K562 (cell line): ENCODE data around the gene CACNA1E. TPM values are rescaled to one million over a fixed set of nuclear protein-coding genes. Genes with fewer than 3 reads are reported as not detected.

Experiments
- ATAC-seq: fragments of 200-7000 bp; cut with Tn5 transposase; 3 replicates; pipeline ENCODE4 v1.9.1; 2020; ENCODE audit warnings: moderate library complexity
- BruUV-seq: library from RNA; stranded (reverse); fragments of 400-500 nt; replicated peaks from 2 replicates; lab custom pipeline; 2021; lab: Mats Ljungman, UMichigan
- CTCF ChIA-PET: fragments of 300-600 bp; formaldehyde crosslinking; extraction: SDS; loops from one replicate; lab custom pipeline; 2021; ENCODE audit warnings: low intra/inter-chr PET ratio; lab: Yijun Ruan, JAX
- POLR2A ChIA-PET: fragments of 300-600, 350-650 bp; sonication (Branson Sonifier 250); formaldehyde crosslinking; extraction: SDS; loops from one replicate; lab custom pipeline; 2021; ENCODE audit warnings: antibody characterized with exemption, inconsistent platforms; lab: Yijun Ruan, JAX
- DNase-seq, 4 experiments: peaks; one replicate each; pipeline versions ENCODE4 v3.0.0 to v3.0.0-alpha.2; 2011 to 2018; ENCODE audit warnings: low spot score in 3 of 4, mixed read lengths in 3 of 4; ENCODE audit errors: extremely low read depth in 1 of 4
- FAIRE-seq: peaks from 2 replicates; lab custom pipeline; 2011; peaks lifted over from hg19 to GRCh38; lab: Jason Lieb, UNC
- H2AFZ ChIP-seq: 2 replicates; pipeline ENCODE4 v1.6.0; 2011; ENCODE audit warnings: low read depth, low read length, control low read depth, inconsistent platforms
- H3K27ac ChIP-seq: fragments of 200-600 bp; 3 replicates; pipeline ENCODE4 v1.8.0; 2011; ENCODE audit warnings: low read depth, mild to moderate bottlenecking, control low read depth, inconsistent platforms, low read length, moderate library complexity, mixed read lengths; ENCODE audit errors: extremely low read depth
- H3K27me3 ChIP-seq, 2 experiments: fragments of 300-600 bp in 1 of 2; 2 replicates in 1 of 2; 3 replicates in 1 of 2; pipeline versions ENCODE4 v1.6.0 to v1.8.0; 2011; ENCODE audit warnings: inconsistent platforms in 2 of 2, low read length in 2 of 2, mild to moderate bottlenecking in 1 of 2, mixed read lengths in 1 of 2, moderate library complexity in 1 of 2; ENCODE audit not compliant: control insufficient read depth in 2 of 2, insufficient read depth in 2 of 2
- H3K36me3 ChIP-seq: fragments of 300-600 bp; 3 replicates; pipeline ENCODE4 v1.8.0; 2011; ENCODE audit warnings: mild to moderate bottlenecking, low read length, inconsistent platforms; ENCODE audit not compliant: control insufficient read depth, insufficient read depth
- H3K4me1 ChIP-seq, 2 experiments: fragments of 200-600 bp in 1 of 2; replicated peaks in 1 of 2; 2 replicates in 1 of 2; 3 replicates in 1 of 2; pipeline versions ENCODE4 v1.5.1 to v1.8.0; 2011; ENCODE audit warnings: inconsistent platforms in 2 of 2, low read length in 2 of 2, mild to moderate bottlenecking in 1 of 2, mixed read lengths in 1 of 2, moderate library complexity in 1 of 2; ENCODE audit not compliant: control insufficient read depth in 2 of 2, insufficient read depth in 2 of 2
- H3K4me2 ChIP-seq: 2 replicates; pipeline ENCODE4 v1.6.1; 2011; ENCODE audit warnings: low read length, control low read depth, inconsistent platforms, mixed read lengths; ENCODE audit not compliant: insufficient read depth
- H3K4me3 ChIP-seq: fragments of 200-600 bp; sonication (generic), shearing (Covaris generic); 2 replicates; pipeline ENCODE4 v1.5.1; 2016; ENCODE audit warnings: control low read depth, inconsistent platforms
- H3K79me2 ChIP-seq: fragments of 200-600 bp; 3 replicates; pipeline ENCODE4 v1.8.0; 2011; ENCODE audit warnings: low read length, inconsistent platforms; ENCODE audit not compliant: control insufficient read depth, insufficient read depth
- H3K9ac ChIP-seq, 2 experiments: 2 replicates each; pipeline versions ENCODE4 v1.6.0 to v1.6.1; 2011; ENCODE audit warnings: low read depth in 2 of 2, low read length in 2 of 2, control low read depth in 1 of 2, inconsistent platforms in 1 of 2, mild to moderate bottlenecking in 1 of 2, mixed read lengths in 1 of 2; ENCODE audit not compliant: insufficient read depth in 1 of 2
- H3K9me1 ChIP-seq: one replicate; pipeline ENCODE4 v1.6.0; 2011; ENCODE audit warnings: inconsistent platforms, mild to moderate bottlenecking, low read length, moderate library complexity; ENCODE audit not compliant: control insufficient read depth, insufficient read depth
- H3K9me3 ChIP-seq: replicated peaks from 2 replicates; pipeline ENCODE4 v1.5.1; 2011; ENCODE audit warnings: low read depth, low read length, inconsistent platforms; ENCODE audit not compliant: control insufficient read depth, insufficient read depth
- H4K20me1 ChIP-seq: replicated peaks from 2 replicates; pipeline ENCODE4 v1.6.1; 2011; ENCODE audit warnings: low read length, inconsistent platforms, mixed read lengths; ENCODE audit not compliant: control insufficient read depth, insufficient read depth
- BRCA1 ChIP-seq, 2 experiments: fragments of 450-650 bp in 1 of 2; sonication (generic) in 1 of 2; formaldehyde crosslinking in 1 of 2; IDR thresholded peaks; 2 replicates each; pipeline versions ENCODE4 v1.5.0 to v1.6.1; 2017 to 2020; ENCODE audit warnings: mild to moderate bottlenecking in 1 of 2, missing genetic modification reagents in 1 of 2
- BRF2 ChIP-seq: IDR thresholded peaks from 3 replicates; pipeline ENCODE4 v1.6.1; 2011; ENCODE audit warnings: borderline replicate concordance, mild to moderate bottlenecking; ENCODE audit not compliant: insufficient read length, insufficient read depth
- CBFA2T2 ChIP-seq: fragments of 450-650 bp; conservative IDR thresholded peaks from 2 replicates; pipeline ENCODE4 v1.6.1; 2017; ENCODE audit warnings: mild to moderate bottlenecking
- CHD4 ChIP-seq: fragments of 200-600 bp; sonication (generic); IDR thresholded peaks from 3 replicates; pipeline ENCODE4 v1.6.1; 2012; ENCODE audit warnings: low read depth, mild to moderate bottlenecking, mixed read lengths, low read length, inconsistent platforms; ENCODE audit not compliant: insufficient read depth, insufficient replicate concordance, poor library complexity, severe bottlenecking
- ETV1 ChIP-seq: fragments of 450-650 bp; conservative IDR thresholded peaks from 2 replicates; pipeline ENCODE4 v1.6.1; 2016; ENCODE audit warnings: missing genetic modification characterization, control low read depth, low read depth, missing compliant biosample characterization
- FOSL1 ChIP-seq: fragments of 200-800 bp; sonication (Bioruptor generic); conservative IDR thresholded peaks from 2 replicates; pipeline ENCODE4 v1.6.1; 2016; ENCODE audit warnings: missing genetic modification characterization, missing compliant biosample characterization
- GABPA ChIP-seq: fragments of 200-800 bp; sonication (Bioruptor generic); conservative IDR thresholded peaks from 2 replicates; pipeline ENCODE4 v1.6.1; 2016; ENCODE audit warnings: low read depth, missing genetic modification characterization, missing compliant biosample characterization
- HNRNPH1 ChIP-seq: fragments of 200-400 bp; formaldehyde crosslinking; optimal IDR thresholded peaks from 2 replicates; pipeline ENCODE3; 2017; ENCODE audit warnings: low read depth, mild to moderate bottlenecking, low read length, moderate library complexity
- KLF16 ChIP-seq: IDR thresholded peaks from 2 replicates; pipeline ENCODE4 v1.6.1; 2016; ENCODE audit warnings: antibody characterized with exemption
- MAFG ChIP-seq: fragments of 450-650 bp; conservative IDR thresholded peaks from 2 replicates; pipeline ENCODE4 v1.6.1; 2016; ENCODE audit warnings: missing genetic modification characterization, missing compliant biosample characterization
- MCM3 ChIP-seq: fragments of 450-650 bp; IDR thresholded peaks from 2 replicates; pipeline ENCODE4 v1.6.1; 2016
- MNT ChIP-seq, 2 experiments: fragments of 450-650 bp; conservative IDR thresholded peaks; 2 replicates each; pipeline ENCODE4 v1.6.1; 2017; ENCODE audit warnings: mild to moderate bottlenecking in 2 of 2, moderate library complexity in 2 of 2
- NONO ChIP-seq, 2 experiments: fragments of 200-400 bp in 1 of 2; fragments of 450-650 bp in 1 of 2; formaldehyde crosslinking in 1 of 2; IDR thresholded peaks; 2 replicates each; pipeline ENCODE4 v1.6.1; 2017; ENCODE audit warnings: low read depth in 2 of 2, mild to moderate bottlenecking in 2 of 2, moderate library complexity in 2 of 2, low read length in 1 of 2
- POLR2AphosphoS2 ChIP-seq: IDR thresholded peaks from 2 replicates; pipeline ENCODE4 v1.6.1; 2012; ENCODE audit warnings: low read length, improper control_type of control experiment
- SMC3 ChIP-seq: conservative IDR thresholded peaks from 2 replicates; pipeline ENCODE4 v1.6.1; 2011; ENCODE audit warnings: low read depth, low read length, improper control_type of control experiment; ENCODE audit not compliant: insufficient read depth
- TAF1 ChIP-seq: IDR thresholded peaks from 2 replicates; pipeline ENCODE4 v1.6.1; 2011; ENCODE audit warnings: mild to moderate bottlenecking, low read length, moderate library complexity; ENCODE audit not compliant: insufficient read depth, control insufficient read depth, severe bottlenecking; ENCODE audit errors: extremely low read depth
- TARDBP ChIP-seq: fragments of 450-650 bp; IDR thresholded peaks from 2 replicates; pipeline ENCODE4 v1.6.1; 2016
- TOE1 ChIP-seq, 2 experiments: fragments of 450-650 bp in 1 of 2; sonication (generic) in 1 of 2; formaldehyde crosslinking in 1 of 2; IDR thresholded peaks; 2 replicates each; pipeline versions ENCODE4 v1.7.1 to v1.8.0; 2016 to 2022; ENCODE audit warnings: borderline replicate concordance in 2 of 2, mild to moderate bottlenecking in 2 of 2, antibody characterized with exemption in 1 of 2, inconsistent platforms in 1 of 2, low read depth in 1 of 2, missing genetic modification reagents in 1 of 2, moderate library complexity in 1 of 2
- ZBTB17 ChIP-seq: fragments of 450-650 bp; formaldehyde crosslinking; IDR thresholded peaks from 2 replicates; pipeline ENCODE4 v1.4.0; 2020; ENCODE audit warnings: mild to moderate bottlenecking
- ZNF175 ChIP-seq: fragments of 200-800 bp; sonication (Bioruptor generic); IDR thresholded peaks from 2 replicates; pipeline ENCODE4 v1.6.1; 2016; ENCODE audit warnings: low read depth, mild to moderate bottlenecking, missing genetic modification characterization, missing compliant biosample characterization
- WGBS: fragments of 100-300 bp; shearing (Covaris generic); methylation state at CpG from one replicate; pipeline ENCODE4 v1.1.6; 2016; ENCODE audit warnings: low coverage, mixed read lengths; ENCODE audit not compliant: insufficient coverage; ENCODE audit errors: missing lambda C conversion rate; 5-methylcytosine and 5-hydroxymethylcytosine counted together
- in situ Hi-C: fragments of 300-500 bp; cut with MboI; formaldehyde crosslinking; loops from 4 replicates; pipeline ENCODE4 v1.15.0; 2018; ENCODE audit warnings: inconsistent platforms, mixed read lengths
- intact Hi-C: fragments of 100-400 bp; cut with micrococcal nuclease; formaldehyde crosslinking; loops from 2 replicates; pipeline ENCODE4 v1.14.2; 2022
- polyA plus RNA-seq, 8 experiments: library from polyadenylated mRNA; depleted of rRNA in 4 of 8; stranded (reverse) in 5 of 8; unstranded in 3 of 8; fragments of >200 nt; fragmentation: Nextera tagmentation in 2 of 8; fragmentation: Illumina TruSeq in 1 of 8; extraction: Ambion mirVana in 2 of 8; extraction: Trizol in 1 of 8; gene quantifications; 2 replicates each; pipeline versions ENCODE4 v1.2.1 to v1.2.3, GENCODE V29; 2011 to 2014; ENCODE audit warnings: inconsistent platforms in 1 of 8, missing spikeins in 1 of 8
- total RNA-seq, 7 experiments: library from RNA; depleted of rRNA in 6 of 7; stranded (reverse); fragments of >200 nt in 6 of 7; fragmentation: Illumina TruSeq in 2 of 7; extraction: Trizol in 2 of 7; gene quantifications; 2 replicates each; pipeline versions ENCODE4 v1.2.1 to v1.2.3, GENCODE V29; 2011 to 2021; ENCODE audit warnings: low replicate concordance in 1 of 7

Gene CACNA1E
- total and polyA plus RNA-seq, 9 of the 15 experiments (the other 6 are each of a cell fraction or from before 2014, with no cell fraction given): under 0.01 to 0.04 TPM; not detected in 7

DNA sequence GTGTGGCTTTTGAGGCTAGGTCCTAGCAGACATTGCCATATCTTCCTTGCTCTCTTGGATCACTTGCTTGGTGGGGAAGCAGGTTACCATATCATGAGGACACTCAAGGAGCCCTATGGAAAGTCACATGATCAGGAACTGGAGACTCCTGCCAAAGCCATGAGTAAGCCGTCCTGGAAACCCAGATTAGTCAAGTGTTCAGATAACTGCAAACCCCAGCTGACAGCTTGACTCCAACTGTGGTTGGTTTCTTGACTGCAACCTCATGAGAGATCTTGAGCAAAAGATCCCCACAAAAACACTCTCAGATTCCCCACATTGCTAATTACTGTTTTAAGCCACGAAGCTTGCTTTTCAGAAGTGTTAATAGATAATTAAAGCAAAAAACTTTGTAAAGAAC lies 58.6 kb downstream of the CACNA1E start:
- in situ Hi-C loops (no loop called here), intact Hi-C loops (no loop called here)
- POLR2A ChIA-PET: no interaction called here
- Histone ChIP-seq H3K4me1 (no peaks in the 10 kb centered on the region), H3K27me3 (peaks cover 2 to 6% of the 10 kb centered on the region in 2 experiments; a peak in 2 of 5 replicates), H3K4me3 (no peak overlapping the region), H2AFZ (no peak overlapping the region), H3K4me2 (no peak overlapping the region), H3K9me3 (no peaks in the 10 kb centered on the region), H3K36me3 (no peaks in the 10 kb centered on the region), H3K79me2 (no peaks in the 10 kb centered on the region), H3K9me1 (no peaks in the 10 kb centered on the region), H3K27ac (no peak overlapping the region), H3K9ac (no peak overlapping the region), H4K20me1 (no peaks in the 10 kb centered on the region)
- DNase-seq: peak in 1 of 4 experiments; percentile 20
- 0% methylated on average over 2 of the region's 2 CpGs for WGBS
- FAIRE-seq: no peak
- CTCF ChIA-PET: no interaction called here
- BruUV-seq: no TSS peak
- no peak for ATAC-seq
- TF ChIP-seq TARDBP: no peak
- no peak for TF ChIP-seq BRF2
- no peak for TF ChIP-seq BRCA1 (IDR thresholded peaks at IDR 0.05)
- TF ChIP-seq BRCA1 (CRISPR knock-in tag; IDR thresholded peaks at IDR 0.05): no peak
- TF ChIP-seq POLR2AphosphoS2: no peak
- TF ChIP-seq MCM3: no peak
- TF ChIP-seq HNRNPH1: no peak
- no peak for TF ChIP-seq MNT (conservative IDR thresholded peaks at IDR 0.05)
- no peak for TF ChIP-seq GABPA (tag)
- TF ChIP-seq MAFG (tag): no peak
- TF ChIP-seq KLF16: no peak
- TF ChIP-seq FOSL1 (tag): peak; percentile 77
- no peak for TF ChIP-seq TAF1
- no peak for TF ChIP-seq NONO (IDR thresholded peaks at IDR 0.05; ENCODE audit: low read depth in 2 of 2, low read length in 1 of 2)
- peak; percentile 46; the same call in 1 of the 2 replicates for TF ChIP-seq TOE1 (IDR thresholded peaks at IDR 0.05; ENCODE audit: borderline replicate concordance)
- TF ChIP-seq TOE1 (CRISPR knock-in tag; IDR thresholded peaks at IDR 0.05; ENCODE audit: borderline replicate concordance, low read depth): no peak
- peak; percentile 20; the same call in 1 of the 2 replicates for TF ChIP-seq CBFA2T2
- peak; percentile 40; the same call in 1 of the 2 replicates for TF ChIP-seq ZNF175 (CRISPR knock-in tag)
- no peak for TF ChIP-seq ETV1
- TF ChIP-seq SMC3: no peak
- TF ChIP-seq ZBTB17 (CRISPR knock-in tag): no peak
- no peak for TF ChIP-seq CHD4
